HUES6 (cell line): ENCODE data around the gene PAXIP1.
"Not testable (repeated sequence)": the region's sequence is repeated elsewhere in the genome, so short reads cannot be mapped to it uniquely, and the experiment has no call there.

ENCODE experiments used
- H3K27ac ChIP-seq: 2 replicates; pipeline ENCODE4 v1.7.0; 2013; ENCODE audit warnings: low read depth, mild to moderate bottlenecking, low read length, inconsistent platforms
- H3K27me3 ChIP-seq: 2 replicates; pipeline ENCODE4 v1.6.1; 2013; ENCODE audit warnings: low read length; ENCODE audit not compliant: control insufficient read depth, insufficient read depth
- H3K36me3 ChIP-seq: 2 replicates; pipeline ENCODE4 v1.6.1; 2013; ENCODE audit warnings: low read length; ENCODE audit not compliant: control insufficient read depth, insufficient read depth
- H3K4me1 ChIP-seq: 2 replicates; pipeline ENCODE4 v1.6.1; 2013; ENCODE audit warnings: low read length; ENCODE audit not compliant: control insufficient read depth, insufficient read depth
- H3K4me3 ChIP-seq: 2 replicates; pipeline ENCODE4 v1.5.1; 2013; ENCODE audit warnings: low read depth, low read length
- H3K9ac ChIP-seq: one replicate; pipeline ENCODE4 v1.6.1; 2013; ENCODE audit warnings: mild to moderate bottlenecking, low read length
- H3K9me3 ChIP-seq: 2 replicates; pipeline ENCODE4 v1.6.1; 2013; ENCODE audit warnings: low read depth, low read length; ENCODE audit not compliant: control insufficient read depth, insufficient read depth

Gene PAXIP1

GRCh38 chr7:154937837-154938236 lies 65.1 kb downstream of the PAXIP1 start:
- Histone ChIP-seq H3K27me3 (no peaks in the 10 kb centered on the region), H3K36me3 (peaks cover 15% of the 10 kb centered on the region), H3K9me3 (peaks cover 63% of the 10 kb centered on the region)

GRCh38 chr7:154934353-154934952 lies 68.5 kb downstream of the PAXIP1 start:
- not testable (repeated sequence) for H3K36me3 ChIP-seq, H3K9ac ChIP-seq, H3K4me3 ChIP-seq, H3K27me3 ChIP-seq, H3K27ac ChIP-seq, H3K4me1 ChIP-seq
- H3K9me3 ChIP-seq = peaks cover 54% of the 10 kb centered on the region

More at GRCh38 chr7:154937837-154938236, 65.1 kb downstream of the PAXIP1 start:
- Histone ChIP-seq H3K27ac (no peak overlapping the region), H3K4me3 (no peak overlapping the region), H3K9ac (no peak overlapping the region), H3K4me1 (no peaks in the 10 kb centered on the region)

GRCh38 chr7:154931906-154932305 lies 71.0 kb downstream of the PAXIP1 start:
- Histone ChIP-seq H3K9ac (no peak overlapping the region), H3K4me1 (peaks cover 16% of the 10 kb centered on the region; the same call in 1 of the 2 replicates), H3K36me3 (no peaks in the 10 kb centered on the region), H3K4me3 (no peak overlapping the region), H3K9me3 (peaks cover 46% of the 10 kb centered on the region), H3K27ac (no peak overlapping the region), H3K27me3 (no peaks in the 10 kb centered on the region)

DNA sequence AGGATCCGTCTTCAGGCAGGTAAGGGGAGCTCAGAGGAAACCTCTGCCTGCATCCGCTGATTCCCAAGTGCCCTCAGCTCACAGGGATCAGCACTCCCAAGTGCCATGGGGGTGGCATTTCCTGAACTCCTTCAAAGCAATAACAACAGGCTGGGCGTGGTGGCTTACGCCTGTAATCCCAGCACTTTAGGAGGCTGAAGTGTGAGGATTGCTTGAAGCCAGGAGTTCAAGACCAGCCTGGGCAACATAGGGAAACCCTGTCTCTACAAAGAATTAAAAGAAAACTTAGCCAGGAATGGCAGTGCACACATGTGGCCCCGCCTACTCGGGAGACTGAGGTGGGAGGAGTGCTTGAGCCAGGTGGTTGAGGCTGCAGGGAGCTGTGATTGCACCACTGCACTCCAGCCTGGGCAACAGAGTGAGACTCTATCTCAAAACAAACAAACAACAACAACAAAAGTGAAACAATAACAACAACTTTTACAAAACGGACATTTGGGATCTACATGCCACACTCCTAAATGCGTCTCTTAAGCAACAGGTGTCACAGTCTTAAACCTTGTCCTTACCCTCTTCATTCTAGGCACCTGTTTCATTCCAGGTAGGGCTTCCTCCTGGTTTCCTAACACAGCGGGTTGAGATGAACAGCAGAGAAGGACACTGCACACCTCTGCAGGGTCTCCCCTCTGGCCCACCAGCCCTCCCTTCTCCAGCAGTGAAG lies 73.8 kb downstream of the PAXIP1 start:
- H3K4me3 ChIP-seq = no peak overlapping the region
- H3K9ac ChIP-seq = no peak overlapping the region
- H3K27ac ChIP-seq = no peak overlapping the region
- H3K27me3 ChIP-seq = no peaks in the 10 kb centered on the region
- H3K36me3 ChIP-seq = no peaks in the 10 kb centered on the region
- peaks cover 16% of the 10 kb centered on the region; the same call in 1 of the 2 replicates for H3K4me1 ChIP-seq
- H3K9me3 ChIP-seq = peaks cover 20% of the 10 kb centered on the region

GRCh38 chr7:154928136-154929005 lies 74.6 kb downstream of the PAXIP1 start:
- Histone ChIP-seq H3K9ac (no peak overlapping the region), H3K27me3 (no peaks in the 10 kb centered on the region), H3K4me3 (no peak overlapping the region), H3K27ac (no peak overlapping the region), H3K9me3 (peaks cover 12% of the 10 kb centered on the region), H3K4me1 (peaks cover 16% of the 10 kb centered on the region; the same call in 1 of the 2 replicates), H3K36me3 (no peaks in the 10 kb centered on the region)

DNA sequence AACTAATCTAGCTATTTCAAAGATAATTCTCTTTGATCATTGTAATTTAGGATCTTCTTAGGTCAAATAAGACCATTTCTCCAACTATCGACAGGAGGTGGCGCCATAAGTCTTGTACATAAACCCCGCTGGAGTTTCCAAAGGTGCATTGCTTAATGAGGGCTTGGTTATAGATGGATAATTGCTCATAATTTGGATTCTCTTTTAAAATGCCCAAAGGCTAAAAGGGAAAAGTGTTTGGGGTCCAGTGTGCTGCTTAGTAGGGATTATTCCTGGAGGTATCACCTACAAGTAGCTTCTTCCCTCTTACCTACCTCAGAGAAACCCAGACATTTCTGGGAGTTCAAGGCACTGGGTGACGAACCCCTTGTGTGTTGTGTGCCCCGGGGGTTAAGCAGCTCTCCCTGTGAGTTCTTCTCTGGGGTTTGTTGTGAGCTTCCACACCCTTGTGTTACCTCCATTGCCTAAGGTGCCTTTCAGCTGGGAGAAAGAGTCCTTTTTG lies 75.2 kb downstream of the PAXIP1 start:
- no peaks in the 10 kb centered on the region for H3K27me3 ChIP-seq
- H3K9me3 ChIP-seq = peaks cover 5% of the 10 kb centered on the region
- H3K9ac ChIP-seq = no peak overlapping the region
- no peak overlapping the region for H3K27ac ChIP-seq
- no peaks in the 10 kb centered on the region for H3K36me3 ChIP-seq
- peaks cover 16% of the 10 kb centered on the region; the same call in 1 of the 2 replicates for H3K4me1 ChIP-seq
- H3K4me3 ChIP-seq = no peak overlapping the region

- H3K36me3 ChIP-seq, H3K9ac ChIP-seq, H3K9me3 ChIP-seq, H3K27me3 ChIP-seq, H3K27ac ChIP-seq, H3K4me3 ChIP-seq, H3K4me1 ChIP-seq: not testable (repeated sequence)
Measured at GRCh38 chr7:154922472-154922871, 80.5 kb downstream of the PAXIP1 start.

DNA sequence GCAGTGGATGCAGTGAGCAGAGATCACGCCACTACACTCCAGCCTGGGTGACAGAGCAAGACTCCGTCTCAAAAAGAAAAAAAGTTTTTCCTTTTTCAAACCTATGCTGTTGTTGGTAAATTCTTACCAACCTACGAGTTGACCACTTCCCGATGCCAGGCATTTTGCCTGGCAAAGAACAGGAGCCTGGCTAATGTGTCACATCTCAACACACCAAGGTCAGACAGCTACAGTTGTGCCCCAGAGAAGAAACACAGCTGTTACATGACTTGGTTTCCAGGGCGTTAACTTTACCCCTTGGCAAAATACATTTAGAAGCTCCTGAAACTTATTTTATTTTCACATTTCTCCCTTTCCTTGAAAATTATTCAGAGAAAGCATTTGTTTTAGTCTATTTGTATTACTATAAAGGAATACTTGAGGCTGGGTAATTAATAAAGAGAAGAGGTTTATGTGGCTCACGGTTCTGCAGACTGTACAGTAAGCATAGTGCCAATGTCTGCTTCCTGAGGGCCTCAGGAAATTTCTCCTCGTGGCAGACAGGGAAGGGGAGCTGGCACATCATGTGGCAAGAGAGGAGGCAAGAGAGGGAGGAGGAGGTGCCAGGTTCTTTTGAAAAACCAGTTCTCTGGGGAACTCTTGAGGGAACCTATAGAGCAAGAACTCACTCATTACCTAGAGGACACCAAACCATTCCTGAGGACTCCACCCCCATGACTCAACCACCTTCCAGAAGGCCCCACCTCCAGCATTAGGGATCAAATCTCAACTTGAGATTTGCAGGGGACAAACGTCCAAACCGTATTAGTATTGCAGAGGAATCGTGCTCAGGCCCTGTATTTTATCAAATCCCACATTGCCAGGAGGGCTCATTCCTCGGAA lies 83.3 kb downstream of the PAXIP1 start:
- no peaks in the 10 kb centered on the region; the same call in 1 of the 2 replicates for H3K4me1 ChIP-seq
- H3K36me3 ChIP-seq = no peaks in the 10 kb centered on the region
- no peak overlapping the region for H3K4me3 ChIP-seq
- H3K27me3 ChIP-seq = peaks cover 3% of the 10 kb centered on the region
- H3K9ac ChIP-seq = no peak overlapping the region
- no peak overlapping the region for H3K27ac ChIP-seq
- H3K9me3 ChIP-seq = no peaks in the 10 kb centered on the region; the same call in 1 of the 2 replicates

- H3K36me3 ChIP-seq = no peaks in the 10 kb centered on the region
- no peaks in the 10 kb centered on the region; the same call in 1 of the 2 replicates for H3K9me3 ChIP-seq
- H3K4me1 ChIP-seq = peaks cover 3% of the 10 kb centered on the region
- H3K27me3 ChIP-seq = peaks cover 11% of the 10 kb centered on the region
- H3K9ac ChIP-seq = no peak overlapping the region
- H3K4me3 ChIP-seq = no peak overlapping the region
- H3K27ac ChIP-seq = no peak overlapping the region
Measured at GRCh38 chr7:154918741-154919140, 84.2 kb downstream of the PAXIP1 start.

GRCh38 chr7:154918266-154918665 lies 84.7 kb downstream of the PAXIP1 start:
- Histone ChIP-seq H3K27ac (no peak overlapping the region), H3K9me3 (no peaks in the 10 kb centered on the region; the same call in 1 of the 2 replicates), H3K9ac (no peak overlapping the region), H3K4me1 (peaks cover 3% of the 10 kb centered on the region), H3K36me3 (no peaks in the 10 kb centered on the region), H3K4me3 (no peak overlapping the region), H3K27me3 (peaks cover 11% of the 10 kb centered on the region)
